H1 (cell line): ENCODE results near the gene SLC2A8. TPM values are rescaled to one million over a fixed set of nuclear protein-coding genes. Genes with fewer than 3 reads are reported as not detected.

Experiments used
- CTCF ChIA-PET: fragments of 300-600 bp; sonication (Branson Sonifier 250); formaldehyde crosslinking; loops from one replicate; lab custom pipeline; 2021; ENCODE audit not compliant: partially characterized antibody; lab: Charles Lee
- POLR2A ChIA-PET: fragments of 300-600 bp; sonication (Branson Sonifier 250); formaldehyde crosslinking; loops from one replicate; lab custom pipeline; 2021; ENCODE audit warnings: inconsistent platforms; ENCODE audit not compliant: partially characterized antibody; lab: Charles Lee
- DNase-seq, 2 experiments: peaks; one replicate each; pipeline versions ENCODE4 v3.0.0 to v3.0.0-alpha.2; 2010 to 2022; ENCODE audit warnings: low spot score in 2 of 2, low read depth in 1 of 2, mixed read lengths in 1 of 2
- FAIRE-seq: peaks from 2 replicates; lab custom pipeline; 2011; peaks lifted over from hg19 to GRCh38; lab: Jason Lieb, UNC
- H2AFZ ChIP-seq: 2 replicates; pipeline ENCODE4 v1.8.1; 2012; ENCODE audit warnings: low read length, inconsistent platforms
- H2AK5ac ChIP-seq: 2 replicates; pipeline ENCODE4 v1.6.1; 2013; ENCODE audit warnings: low read depth, low read length
- H2BK120ac ChIP-seq: replicated peaks from 2 replicates; pipeline ENCODE3; 2013; ENCODE audit warnings: low read depth, low read length, inconsistent platforms
- H2BK12ac ChIP-seq: 2 replicates; pipeline ENCODE4 v1.6.1; 2013; ENCODE audit warnings: low read depth, low read length
- H2BK15ac ChIP-seq: 2 replicates; pipeline ENCODE4 v1.6.1; 2013; ENCODE audit warnings: low read length
- H2BK20ac ChIP-seq: 2 replicates; pipeline ENCODE4 v1.6.1; 2013; ENCODE audit warnings: low read length
- H2BK5ac ChIP-seq: 2 replicates; pipeline ENCODE4 v1.6.1; 2013; ENCODE audit warnings: low read depth, low read length
- H3K14ac ChIP-seq: 2 replicates; pipeline ENCODE4 v1.6.1; 2013; ENCODE audit warnings: inconsistent platforms; ENCODE audit not compliant: insufficient read length
- H3K18ac ChIP-seq: 2 replicates; pipeline ENCODE4 v1.6.1; 2013; ENCODE audit warnings: low read length; ENCODE audit errors: extremely low read depth
- H3K23ac ChIP-seq: 2 replicates; pipeline ENCODE4 v1.6.1; 2013; ENCODE audit warnings: inconsistent platforms; ENCODE audit not compliant: insufficient read length
- H3K23me2 ChIP-seq: 2 replicates; pipeline ENCODE4 v1.6.1; 2013; ENCODE audit warnings: low read depth, low read length
- H3K27ac ChIP-seq: 2 replicates; pipeline ENCODE4 v1.6.1; 2011; ENCODE audit warnings: low read depth, low read length, inconsistent platforms
- H3K27me3 ChIP-seq, 4 experiments: replicated peaks in 1 of 4; 1 replicate in 1 of 4; 2 replicates in 3 of 4; pipeline versions ENCODE4 v1.6.1 to v1.8.1; 2011 to 2013; ENCODE audit warnings: low read length in 3 of 4, mild to moderate bottlenecking in 3 of 4, inconsistent platforms in 2 of 4, mixed read lengths in 2 of 4, moderate library complexity in 1 of 4; ENCODE audit not compliant: control insufficient read depth in 3 of 4, insufficient read depth in 3 of 4; ENCODE audit errors: extremely low read depth in 1 of 4
- H3K36me3 ChIP-seq, 4 experiments: 2 replicates each; pipeline versions ENCODE4 v1.6.1 to v1.8.1; 2011 to 2013; ENCODE audit warnings: mild to moderate bottlenecking in 4 of 4, low read length in 3 of 4, moderate library complexity in 2 of 4, control low read depth in 1 of 4, inconsistent platforms in 1 of 4; ENCODE audit not compliant: insufficient read depth in 4 of 4, control insufficient read depth in 2 of 4
- H3K4ac ChIP-seq: replicated peaks from 2 replicates; pipeline ENCODE3; 2013; ENCODE audit warnings: low read length, low read depth, mixed read lengths, inconsistent platforms; ENCODE audit not compliant: insufficient read length
- H3K4me1 ChIP-seq, 4 experiments: replicated peaks in 1 of 4; 1 replicate in 1 of 4; 2 replicates in 3 of 4; pipeline versions ENCODE4 v1.6.1 to v1.8.1; 2011 to 2013; ENCODE audit warnings: low read length in 3 of 4, inconsistent platforms in 2 of 4, mixed read lengths in 1 of 4; ENCODE audit not compliant: insufficient read depth in 4 of 4, control insufficient read depth in 3 of 4
- H3K4me2 ChIP-seq, 2 experiments: 2 replicates each; pipeline versions ENCODE4 v1.6.1 to v1.8.1; 2011 to 2013; ENCODE audit warnings: low read depth in 2 of 2, low read length in 2 of 2, control low read depth in 1 of 2, inconsistent platforms in 1 of 2, mild to moderate bottlenecking in 1 of 2; ENCODE audit not compliant: insufficient read depth in 1 of 2
- H3K4me3 ChIP-seq, 4 experiments: fragments of 200-600, 300-600 bp in 1 of 4; sonication (generic), shearing (Covaris generic), sonication (Bioruptor Twin) in 1 of 4; 2 replicates each; pipeline versions ENCODE4 v1.5.1 to v1.8.1; 2011 to 2016; ENCODE audit warnings: low read length in 4 of 4, low read depth in 3 of 4, control low read depth in 2 of 4, inconsistent platforms in 2 of 4, mild to moderate bottlenecking in 2 of 4, mixed read lengths in 1 of 4, moderate library complexity in 1 of 4; ENCODE audit not compliant: insufficient read depth in 2 of 4; ENCODE audit errors: extremely low read depth in 1 of 4
- H3K56ac ChIP-seq: replicated peaks from 2 replicates; pipeline ENCODE3; 2013; ENCODE audit warnings: low read depth, mild to moderate bottlenecking, mixed read lengths, low read length, inconsistent platforms; ENCODE audit not compliant: insufficient read length
- H3K79me1 ChIP-seq: 2 replicates; pipeline ENCODE4 v1.6.1; 2013; ENCODE audit warnings: low read depth, low read length, control low read depth
- H3K79me2 ChIP-seq, 2 experiments: 2 replicates each; pipeline versions ENCODE4 v1.6.1 to v1.8.1; 2012 to 2013; ENCODE audit warnings: low read length in 2 of 2, mild to moderate bottlenecking in 2 of 2, inconsistent platforms in 1 of 2; ENCODE audit not compliant: insufficient read depth in 2 of 2, control insufficient read depth in 1 of 2
- H3K9ac ChIP-seq, 4 experiments: replicated peaks in 1 of 4; 1 replicate in 1 of 4; 2 replicates in 3 of 4; pipeline versions ENCODE4 v1.6.1 to v1.8.1; 2011 to 2013; ENCODE audit warnings: low read depth in 3 of 4, low read length in 3 of 4, control low read depth in 2 of 4, mild to moderate bottlenecking in 2 of 4, moderate library complexity in 2 of 4, inconsistent platforms in 1 of 4; ENCODE audit errors: extremely low read depth in 1 of 4
- H3K9me3 ChIP-seq, 2 experiments: 2 replicates each; pipeline versions ENCODE4 v1.6.1 to v1.8.1; 2012 to 2013; ENCODE audit warnings: mild to moderate bottlenecking in 2 of 2, moderate library complexity in 2 of 2, control low read depth in 1 of 2, inconsistent platforms in 1 of 2, low read depth in 1 of 2, low read length in 1 of 2, mixed read lengths in 1 of 2; ENCODE audit not compliant: insufficient read depth in 2 of 2
- H4K20me1 ChIP-seq, 2 experiments: replicated peaks in 1 of 2; 2 replicates each; pipeline versions ENCODE3 to v1.8.1; 2011 to 2013; ENCODE audit warnings: inconsistent platforms in 2 of 2, low read length in 2 of 2, mild to moderate bottlenecking in 1 of 2; ENCODE audit not compliant: insufficient read depth in 2 of 2, control insufficient read depth in 1 of 2
- H4K5ac ChIP-seq: 2 replicates; pipeline ENCODE4 v1.6.1; 2013; ENCODE audit warnings: low read length, low read depth, mixed read lengths, inconsistent platforms; ENCODE audit not compliant: insufficient read length
- H4K8ac ChIP-seq: 2 replicates; pipeline ENCODE4 v1.8.0; 2013; ENCODE audit warnings: mild to moderate bottlenecking, moderate library complexity, low read length, inconsistent platforms; ENCODE audit not compliant: insufficient read depth; ENCODE audit errors: extremely low read depth
- H4K91ac ChIP-seq: replicated peaks from 2 replicates; pipeline ENCODE3; 2013; ENCODE audit warnings: low read length, mixed read lengths, inconsistent platforms; ENCODE audit not compliant: insufficient read length
- ASH2L ChIP-seq: fragments of 200-600, 300-600 bp; sonication (generic); IDR thresholded peaks from one replicate; pipeline ENCODE4 v1.7.1; 2017; ENCODE audit warnings: low read length
- BACH1 ChIP-seq: IDR thresholded peaks from 2 replicates; pipeline ENCODE4 v1.6.1; 2012; ENCODE audit warnings: low read length, improper control_type of control experiment
- CHD1 ChIP-seq: IDR thresholded peaks from 2 replicates; pipeline ENCODE4 v1.6.1; 2012; ENCODE audit warnings: low read depth, low read length, improper control_type of control experiment
- CREB1 ChIP-seq: IDR thresholded peaks from 2 replicates; pipeline ENCODE4 v1.6.1; 2012; ENCODE audit warnings: inconsistent platforms
- CTBP2 ChIP-seq: IDR thresholded peaks from 2 replicates; pipeline ENCODE4 v1.7.0; 2011; ENCODE audit warnings: borderline replicate concordance, mild to moderate bottlenecking, moderate library complexity, mixed read lengths, low read length; ENCODE audit not compliant: insufficient read depth, insufficient read length
- GABPA ChIP-seq: IDR thresholded peaks from 2 replicates; pipeline ENCODE4 v1.6.1; 2011; ENCODE audit warnings: mild to moderate bottlenecking, low read length, moderate library complexity, borderline replicate concordance; ENCODE audit not compliant: insufficient read depth
- PHF8 ChIP-seq: fragments of 200-600 bp; sonication (generic); conservative IDR thresholded peaks from 2 replicates; pipeline ENCODE4 v1.7.1; 2012; ENCODE audit warnings: low read depth, mild to moderate bottlenecking, inconsistent platforms, low read length, moderate library complexity
- SIN3A ChIP-seq, 2 experiments: IDR thresholded peaks in 1 of 2; conservative IDR thresholded peaks in 1 of 2; 2 replicates each; pipeline ENCODE4 v1.6.1; 2011 to 2012; ENCODE audit warnings: low read length in 2 of 2, improper control_type of control experiment in 1 of 2, low read depth in 1 of 2, mild to moderate bottlenecking in 1 of 2
- SP4 ChIP-seq: IDR thresholded peaks from 2 replicates; pipeline ENCODE4 v1.6.1; 2012; ENCODE audit warnings: low read length, inconsistent platforms
- TAF1 ChIP-seq: IDR thresholded peaks from 2 replicates; pipeline ENCODE4 v1.6.1; 2011; ENCODE audit warnings: mild to moderate bottlenecking, low read depth, low read length
- TEAD4 ChIP-seq: IDR thresholded peaks from 2 replicates; pipeline ENCODE4 v1.6.1; 2012; ENCODE audit warnings: low read depth, low read length, inconsistent platforms, mixed read lengths
- WGBS, 2 experiments: shearing (Covaris generic) in 1 of 2; methylation state at CpG; one replicate each; pipeline versions ENCODE4 v1.1.6 to v1.1.7; 2013 to 2015; ENCODE audit warnings: low lambda C conversion rate in 2 of 2, mixed read lengths in 2 of 2, inconsistent platforms in 1 of 2, low coverage in 1 of 2, missing lambda C conversion rate in 1 of 2; ENCODE audit not compliant: insufficient replicate concordance in 2 of 2, insufficient coverage in 1 of 2, insufficient read length in 1 of 2; ENCODE audit errors: extremely low coverage in 1 of 2, missing lambda C conversion rate in 1 of 2; 5-methylcytosine and 5-hydroxymethylcytosine counted together
- polyA plus RNA-seq, 7 experiments: library from polyadenylated mRNA; depleted of rRNA in 3 of 7; stranded (reverse) in 5 of 7; unstranded in 2 of 7; fragments of >200 nt in 5 of 7; fragments of 200-250 nt in 2 of 7; gene quantifications; 1 replicate in 5 of 7; 2 replicates in 1 of 7; 4 replicates in 1 of 7; pipeline versions ENCODE4 v1.2.1 to v1.2.3, GENCODE V29; 2011 to 2013; ENCODE audit warnings: missing spikeins in 2 of 7, mixed read lengths in 2 of 7
- total RNA-seq: library from RNA; stranded (reverse); fragmentation: NEBNext Ultra II Directional; extraction: Animal tissue kit (Norgen Biotek cat#: 25700); gene quantifications from 2 replicates; pipeline ENCODE4 v1.2.1, GENCODE V29; 2021

Gene SLC2A8
- total and polyA plus RNA-seq, 2 of the 8 experiments (the other 6 are each of a cell fraction or from before 2014, with no cell fraction given): 24.6 to 36.4 TPM

DNA sequence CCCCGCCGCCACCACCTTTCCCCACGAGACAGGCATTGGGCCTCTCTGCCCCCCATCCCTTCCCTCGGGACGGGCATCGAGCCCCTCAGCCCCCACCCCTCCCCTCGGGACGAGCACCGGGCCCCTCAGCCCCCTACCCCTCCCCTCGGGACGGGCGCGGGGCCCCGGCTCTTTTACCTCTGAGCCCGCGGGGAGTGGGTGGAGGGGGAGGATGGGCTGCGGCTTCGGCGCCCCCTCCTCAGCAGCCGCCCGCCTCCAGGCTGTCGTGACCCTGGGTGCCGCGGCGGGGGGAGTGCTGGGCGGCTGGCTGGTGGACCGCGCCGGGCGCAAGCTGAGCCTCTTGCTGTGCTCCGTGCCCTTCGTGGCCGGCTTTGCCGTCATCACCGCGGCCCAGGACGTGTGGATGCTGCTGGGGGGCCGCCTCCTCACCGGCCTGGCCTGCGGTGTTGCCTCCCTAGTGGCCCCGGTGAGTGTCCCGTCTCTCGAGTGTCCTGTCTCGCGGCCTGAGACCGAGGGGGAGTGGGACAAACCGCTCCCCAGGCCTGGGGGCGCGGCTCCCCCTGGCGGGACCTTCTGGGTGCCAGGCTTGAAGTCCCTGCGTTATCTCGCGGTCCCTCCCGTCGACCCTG lies 791 bp downstream of the SLC2A8 start:
- Histone ChIP-seq H3K56ac (no peak overlapping the region), H4K8ac (no peak overlapping the region), H3K23me2 (peaks cover 14% of the 10 kb centered on the region), H3K4ac (no peak overlapping the region), H2AK5ac (no peak overlapping the region), H3K4me1 (peaks cover 0 to 15% (median 6%) of the 10 kb centered on the region in 4 experiments; a peak in 6 of 7 replicates), H3K27ac (no peak overlapping the region), H3K27me3 (peaks cover 0 to 6% (median 0%) of the 10 kb centered on the region in 4 experiments; a peak in 3 of 7 replicates), H3K36me3 (peaks cover 0 to 5% (median 0%) of the 10 kb centered on the region in 4 experiments; a peak in 3 of 8 replicates), H3K79me2 (peaks cover 0 to 15% of the 10 kb centered on the region in 2 experiments; a peak in 1 of 4 replicates), H4K5ac (no peak overlapping the region), H4K20me1 (peaks cover 10 to 14% of the 10 kb centered on the region in 2 experiments), H3K9ac (peak overlapping the region; percentile 51 to 71 (median 63); a peak in 6 of 7 replicates), H2AFZ (no peak overlapping the region), H3K4me2 (peak overlapping the region; percentile 58 to 95), H4K91ac (no peak overlapping the region), H3K9me3 (no peaks in the 10 kb centered on the region), H3K79me1 (peaks cover 3% of the 10 kb centered on the region), H2BK15ac (no peak overlapping the region; the same call in 1 of the 2 replicates), H3K23ac (no peak overlapping the region), H2BK20ac (no peak overlapping the region), H3K14ac (no peak overlapping the region), H2BK120ac (no peak overlapping the region), H2BK12ac (no peak overlapping the region), H3K4me3 (peak overlapping the region; percentile 68 to 90 (median 80)), H3K18ac (no peak overlapping the region; the same call in 1 of the 2 replicates), H2BK5ac (no peak overlapping the region)
- FAIRE-seq (no peak), DNase-seq (peak in 1 of 2 experiments; percentile 64)
- ChIA-PET POLR2A (interaction anchor here (1.0 to 3.5 kb wide), 11 partner anchors 9 to 173 kb away, joined by 3 to 24 read pairs (median 5); partner anchors contain the start of genes LRSAM1, RPL12 and ZNF79), CTCF (interaction anchor here (1.0 to 4.8 kb wide), 13 partner anchors 9 to 457 kb away, joined by 3 to 21 read pairs (median 5); partner anchors contain the start of gene ZNF79)
- 2% methylated on average over 22 of the region's 55 CpGs; no CpG with 5 or more reads in 1 of the 2 experiments for WGBS, 2 experiments
- no peak for TF ChIP-seq SP4
- TF ChIP-seq BACH1: peak; percentile 7; the same call in 1 of the 2 replicates
- no peak; the same call in 1 of the 2 replicates for TF ChIP-seq CREB1
- TF ChIP-seq TAF1: 0 out of 2 replicates have a peak, but pooled peaks have one; percentile 13
- TF ChIP-seq GABPA: no peak
- 0 out of 4 replicates have a peak, but pooled peaks of 1 of the 2 experiments have one; percentile 29 for TF ChIP-seq SIN3A (conservative IDR thresholded peaks at IDR 0.05 in 1 of 2, IDR thresholded peaks at IDR 0.05 in 1 of 2; ENCODE audit: low read depth in 1 of 2, low read length in 2 of 2)
- TF ChIP-seq CTBP2: no peak
- TF ChIP-seq ASH2L: no peak
- no peak for TF ChIP-seq PHF8
- no peak for TF ChIP-seq TEAD4
- TF ChIP-seq CHD1: no peak
